ENCODE results near the gene CHD3. TPM values are rescaled to one million over a fixed set of nuclear protein-coding genes. Genes with fewer than 3 reads are reported as not detected.

Gene CHD3
- polyA plus RNA-seq, 1 experiment = 49.1 TPM

DNA sequence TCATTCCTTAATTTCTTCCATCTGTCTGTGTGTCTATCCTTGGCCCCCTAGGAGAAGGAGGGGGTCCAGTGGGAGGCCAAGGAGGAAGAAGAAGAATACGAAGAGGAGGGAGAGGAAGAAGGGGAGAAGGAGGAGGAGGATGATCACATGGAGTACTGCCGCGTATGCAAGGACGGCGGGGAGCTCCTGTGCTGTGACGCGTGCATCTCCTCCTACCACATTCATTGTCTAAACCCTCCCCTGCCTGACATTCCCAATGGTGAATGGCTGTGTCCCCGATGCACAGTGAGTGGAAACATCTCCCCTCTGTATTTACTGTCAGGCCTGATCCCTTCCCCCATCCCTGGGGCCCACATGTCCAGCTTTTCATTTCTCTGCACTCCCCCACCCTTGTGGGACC is 6.3 kb downstream of the CHD3 start:
- DNase-seq (ENCODE audit: low read depth) = no peak
- CTCF ChIA-PET = no interaction called here
- Histone ChIP-seq H3K27me3 (ENCODE audit: control insufficient read depth, insufficient read depth, low read length) (no peaks in the 10 kb centered on the region), H3K36me3 (ENCODE audit: control insufficient read depth, insufficient read depth, low read length) (peaks cover 58% of the 10 kb centered on the region), H3K4me3 (ENCODE audit: low read depth, low read length) (no peak overlapping the region)
- TF ChIP-seq, protein P1, sequence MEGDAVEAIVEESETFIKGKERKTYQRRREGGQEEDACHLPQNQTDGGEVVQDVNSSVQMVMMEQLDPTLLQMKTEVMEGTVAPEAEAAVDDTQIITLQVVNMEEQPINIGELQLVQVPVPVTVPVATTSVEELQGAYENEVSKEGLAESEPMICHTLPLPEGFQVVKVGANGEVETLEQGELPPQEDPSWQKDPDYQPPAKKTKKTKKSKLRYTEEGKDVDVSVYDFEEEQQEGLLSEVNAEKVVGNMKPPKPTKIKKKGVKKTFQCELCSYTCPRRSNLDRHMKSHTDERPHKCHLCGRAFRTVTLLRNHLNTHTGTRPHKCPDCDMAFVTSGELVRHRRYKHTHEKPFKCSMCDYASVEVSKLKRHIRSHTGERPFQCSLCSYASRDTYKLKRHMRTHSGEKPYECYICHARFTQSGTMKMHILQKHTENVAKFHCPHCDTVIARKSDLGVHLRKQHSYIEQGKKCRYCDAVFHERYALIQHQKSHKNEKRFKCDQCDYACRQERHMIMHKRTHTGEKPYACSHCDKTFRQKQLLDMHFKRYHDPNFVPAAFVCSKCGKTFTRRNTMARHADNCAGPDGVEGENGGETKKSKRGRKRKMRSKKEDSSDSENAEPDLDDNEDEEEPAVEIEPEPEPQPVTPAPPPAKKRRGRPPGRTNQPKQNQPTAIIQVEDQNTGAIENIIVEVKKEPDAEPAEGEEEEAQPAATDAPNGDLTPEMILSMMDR (IDR thresholded peaks at IDR 0.05; ENCODE audit: insufficient read depth, low read depth, low read length) = no peak
- POLR2A ChIA-PET = no interaction called here

DNA sequence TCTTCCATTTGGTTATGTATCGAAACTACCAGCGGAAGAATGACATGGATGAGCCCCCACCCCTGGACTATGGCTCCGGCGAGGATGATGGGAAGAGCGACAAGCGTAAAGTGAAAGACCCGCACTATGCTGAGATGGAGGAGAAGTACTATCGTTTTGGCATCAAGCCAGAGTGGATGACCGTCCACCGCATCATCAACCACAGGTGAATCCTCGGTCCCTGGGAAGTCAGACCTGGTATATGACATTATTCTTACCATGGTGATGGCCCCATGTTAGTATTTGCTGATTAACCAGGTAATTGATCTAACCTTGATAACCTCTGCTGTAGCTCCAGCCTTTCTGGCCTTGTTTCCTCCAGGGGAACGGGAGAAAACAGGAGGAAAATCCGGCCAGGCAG is 8.5 kb downstream of the CHD3 start:
- ChIA-PET CTCF (interaction anchor here (0.8 to 7.5 kb wide), 11 partner anchors 11 to 92 kb away, joined by 3 to 60 read pairs (median 4); partner anchors contain the start of genes CNTROB, CYB5D1, NAA38 and TRAPPC1), POLR2A (no interaction called here)
- H3K27me3 ChIP-seq (ENCODE audit: control insufficient read depth, insufficient read depth, low read length) = no peaks in the 10 kb centered on the region
- H3K4me3 ChIP-seq (ENCODE audit: low read depth, low read length) = no peak overlapping the region
- DNase-seq (ENCODE audit: low read depth) = no peak
- H3K36me3 ChIP-seq (ENCODE audit: control insufficient read depth, insufficient read depth, low read length) = peaks cover 59% of the 10 kb centered on the region
- TF ChIP-seq, protein P1 (IDR thresholded peaks at IDR 0.05; ENCODE audit: insufficient read depth, low read depth, low read length) = no peak

DNA sequence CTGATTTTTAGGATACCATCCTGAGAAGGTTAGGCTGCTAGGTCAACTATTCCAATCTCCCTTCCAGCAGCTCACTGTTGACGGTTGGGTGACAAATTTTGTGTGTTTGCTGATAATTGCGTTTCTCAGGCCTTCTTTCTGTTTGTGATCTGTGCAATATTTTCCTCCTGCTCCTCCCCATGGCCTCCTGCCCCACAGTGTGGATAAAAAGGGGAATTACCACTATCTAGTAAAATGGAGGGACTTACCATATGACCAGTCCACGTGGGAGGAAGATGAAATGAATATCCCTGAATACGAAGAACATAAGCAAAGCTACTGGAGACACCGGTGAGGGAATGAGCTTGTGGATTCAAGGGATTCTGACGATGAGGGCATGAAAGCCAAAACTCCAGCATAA is 9.2 kb downstream of the CHD3 start:
- Histone ChIP-seq H3K4me3 (ENCODE audit: low read depth, low read length) (no peak overlapping the region), H3K36me3 (ENCODE audit: control insufficient read depth, insufficient read depth, low read length) (peaks cover 62% of the 10 kb centered on the region), H3K27me3 (ENCODE audit: control insufficient read depth, insufficient read depth, low read length) (no peaks in the 10 kb centered on the region)
- no peak for DNase-seq (ENCODE audit: low read depth)
- POLR2A ChIA-PET = no interaction called here
- TF ChIP-seq, protein P1 (IDR thresholded peaks at IDR 0.05; ENCODE audit: insufficient read depth, low read depth, low read length) = peak; percentile 63
- CTCF ChIA-PET = interaction anchor here (0.6 to 7.5 kb wide), 19 partner anchors 9 to 167 kb away, joined by 3 to 60 read pairs (median 4); partner anchors contain the start of genes CNTROB, CYB5D1, NAA38 and TRAPPC1

DNA sequence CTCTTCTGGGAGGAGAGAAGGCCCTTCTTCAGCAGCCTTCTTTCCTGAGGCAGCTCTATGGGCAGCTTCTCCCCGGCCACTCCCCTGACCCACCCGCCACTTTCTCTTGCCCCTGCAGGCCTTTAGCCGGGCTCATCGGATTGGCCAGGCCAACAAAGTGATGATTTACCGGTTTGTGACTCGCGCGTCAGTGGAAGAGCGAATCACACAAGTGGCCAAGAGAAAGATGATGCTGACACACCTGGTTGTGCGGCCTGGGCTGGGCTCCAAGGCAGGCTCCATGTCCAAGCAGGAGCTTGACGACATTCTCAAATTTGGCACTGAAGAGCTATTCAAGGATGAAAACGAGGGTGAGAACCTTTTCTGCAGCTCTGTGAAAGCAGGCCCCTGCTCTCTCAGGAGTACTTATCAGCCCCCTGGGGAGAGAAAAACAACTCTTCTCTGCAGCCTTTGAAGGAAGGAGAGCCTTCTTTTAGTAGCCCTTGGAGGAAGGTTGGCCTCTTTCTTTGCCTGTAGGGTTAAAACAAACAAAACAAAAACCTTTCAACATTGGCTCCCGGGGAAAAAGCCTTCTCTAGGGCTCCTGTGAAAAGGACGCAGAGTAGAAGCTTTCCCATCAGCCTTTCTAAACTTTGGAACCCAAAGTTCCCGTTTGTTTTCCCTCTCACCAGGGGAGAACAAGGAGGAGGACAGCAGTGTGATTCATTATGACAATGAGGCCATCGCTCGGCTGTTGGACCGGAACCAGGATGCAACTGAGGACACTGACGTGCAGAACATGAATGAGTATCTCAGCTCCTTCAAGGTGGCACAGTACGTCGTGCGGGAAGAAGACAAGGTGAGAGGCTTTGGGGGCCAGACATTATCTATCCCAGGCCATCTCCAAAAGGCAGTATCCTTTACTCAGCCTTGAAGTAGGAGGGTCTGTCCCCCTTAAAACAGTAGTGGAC is 14.8 kb downstream of the CHD3 start:
- TF ChIP-seq, protein P1 (IDR thresholded peaks at IDR 0.05; ENCODE audit: insufficient read depth, low read depth, low read length) = no peak
- ChIA-PET POLR2A (no interaction called here), CTCF (interaction anchor here (0.9 to 7.5 kb wide), 3 partner anchors 12 to 85 kb away, joined by 3 to 35 read pairs (median 3); partner anchors contain the start of gene RNF227)
- H3K27me3 ChIP-seq (ENCODE audit: control insufficient read depth, insufficient read depth, low read length) = no peaks in the 10 kb centered on the region
- no peak overlapping the region for H3K4me3 ChIP-seq (ENCODE audit: low read depth, low read length)
- peaks cover 63% of the 10 kb centered on the region for H3K36me3 ChIP-seq (ENCODE audit: control insufficient read depth, insufficient read depth, low read length)
- no peak for DNase-seq (ENCODE audit: low read depth)

DNA sequence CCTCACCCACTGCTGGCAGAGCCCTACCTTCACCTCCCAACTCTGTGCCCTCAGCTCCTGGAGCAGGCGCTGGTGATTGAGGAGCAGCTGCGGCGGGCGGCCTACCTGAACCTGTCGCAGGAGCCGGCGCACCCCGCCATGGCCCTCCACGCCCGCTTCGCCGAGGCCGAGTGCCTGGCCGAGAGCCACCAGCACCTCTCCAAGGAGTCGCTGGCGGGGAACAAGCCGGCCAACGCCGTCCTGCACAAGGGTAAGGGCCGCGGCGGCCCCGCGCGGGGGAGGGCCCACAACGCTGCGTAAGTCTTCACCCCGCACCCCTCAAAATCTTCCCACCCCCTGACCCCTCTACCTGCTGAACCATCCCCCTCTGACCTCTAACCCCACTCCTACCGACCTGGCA is 20.5 kb downstream of the CHD3 start:
- H3K27me3 ChIP-seq (ENCODE audit: control insufficient read depth, insufficient read depth, low read length) = no peaks in the 10 kb centered on the region
- DNase-seq (ENCODE audit: low read depth) = no peak
- peaks cover 49% of the 10 kb centered on the region for H3K36me3 ChIP-seq (ENCODE audit: control insufficient read depth, insufficient read depth, low read length)
- ChIA-PET CTCF (interaction anchor here (1.0 to 7.9 kb wide), 3 partner anchors 10 to 81 kb away, joined by 3 to 48 read pairs (median 5); no protein-coding TSS in a partner anchor), POLR2A (no interaction called here)
- H3K4me3 ChIP-seq (ENCODE audit: low read depth, low read length) = no peak overlapping the region
- TF ChIP-seq, protein P1 (IDR thresholded peaks at IDR 0.05; ENCODE audit: insufficient read depth, low read depth, low read length) = no peak
